ENCODE results near the gene SAC3D1. TPM values are rescaled to one million over a fixed set of nuclear protein-coding genes. Genes with fewer than 3 reads are reported as not detected.

Gene SAC3D1
- polyA plus RNA-seq, 2 donors, result 6.2 to 12.1 TPM

GRCh38 chr11:65066315-65066714 lies 25.3 kb downstream of the SAC3D1 start:
- H3K4me1 ChIP-seq (ENCODE audit: control insufficient read depth in 2 of 2, insufficient read depth in 2 of 2, low read length in 1 of 2), result peaks cover 0 to 2% of the 10 kb centered on the region in 2 donors
- 76 to 80% methylated on average over 10 to 11 of the region's 11 CpGs for WGBS, 2 donors

GRCh38 chr11:65066805-65067291 lies 25.8 kb downstream of the SAC3D1 start:
- Histone ChIP-seq H3K27ac (ENCODE audit: low read depth in 2 of 2, low read length in 1 of 2) (no peak overlapping the region), H3K9me3 (ENCODE audit: control insufficient read depth in 2 of 2, insufficient read depth in 1 of 2, low read depth in 1 of 2, low read length in 1 of 2) (no peaks in the 10 kb centered on the region), H3K27me3 (ENCODE audit: control insufficient read depth in 1 of 2, insufficient read depth in 2 of 2, low read length in 2 of 2) (no peaks in the 10 kb centered on the region), H3K4me1 (ENCODE audit: control insufficient read depth in 2 of 2, insufficient read depth in 2 of 2, low read length in 1 of 2) (peaks cover 0 to 2% of the 10 kb centered on the region in 2 donors), H3K4me3 (ENCODE audit: low read depth in 1 of 2, low read length in 2 of 2) (no peak overlapping the region), H3K36me3 (ENCODE audit: control insufficient read depth in 2 of 2, insufficient read depth in 2 of 2, low read length in 1 of 2) (no peaks in the 10 kb centered on the region)
- 80% methylated on average over 4 of the region's 4 CpGs for WGBS, 2 donors

More at GRCh38 chr11:65066315-65066714, 25.3 kb downstream of the SAC3D1 start:
- Histone ChIP-seq H3K27me3 (ENCODE audit: control insufficient read depth in 1 of 2, insufficient read depth in 2 of 2, low read length in 2 of 2) (no peaks in the 10 kb centered on the region), H3K27ac (ENCODE audit: low read depth in 2 of 2, low read length in 1 of 2) (no peak overlapping the region), H3K36me3 (ENCODE audit: control insufficient read depth in 2 of 2, insufficient read depth in 2 of 2, low read length in 1 of 2) (no peaks in the 10 kb centered on the region), H3K9me3 (ENCODE audit: control insufficient read depth in 2 of 2, insufficient read depth in 1 of 2, low read depth in 1 of 2, low read length in 1 of 2) (no peaks in the 10 kb centered on the region), H3K4me3 (ENCODE audit: low read depth in 1 of 2, low read length in 2 of 2) (no peak overlapping the region)

- Histone ChIP-seq H3K4me1 (ENCODE audit: control insufficient read depth in 2 of 2, insufficient read depth in 2 of 2, low read length in 1 of 2) (peaks cover 0 to 2% of the 10 kb centered on the region in 2 donors), H3K9me3 (ENCODE audit: control insufficient read depth in 2 of 2, insufficient read depth in 1 of 2, low read depth in 1 of 2, low read length in 1 of 2) (no peaks in the 10 kb centered on the region), H3K36me3 (ENCODE audit: control insufficient read depth in 2 of 2, insufficient read depth in 2 of 2, low read length in 1 of 2) (no peaks in the 10 kb centered on the region), H3K27me3 (ENCODE audit: control insufficient read depth in 1 of 2, insufficient read depth in 2 of 2, low read length in 2 of 2) (no peaks in the 10 kb centered on the region), H3K4me3 (ENCODE audit: low read depth in 1 of 2, low read length in 2 of 2) (no peak overlapping the region), H3K27ac (ENCODE audit: low read depth in 2 of 2, low read length in 1 of 2) (no peak overlapping the region)
- 78 to 81% methylated on average over 10 of the region's 10 CpGs for WGBS, 2 donors
Measured at GRCh38 chr11:65067446-65067845, 26.4 kb downstream of the SAC3D1 start.

GRCh38 chr11:65069217-65069616 lies 28.2 kb downstream of the SAC3D1 start:
- no peaks in the 10 kb centered on the region for H3K4me1 ChIP-seq (ENCODE audit: control insufficient read depth in 2 of 2, insufficient read depth in 2 of 2, low read length in 1 of 2)
- H3K4me3 ChIP-seq (ENCODE audit: low read depth in 1 of 2, low read length in 2 of 2), result no peak overlapping the region
- no peak overlapping the region for H3K27ac ChIP-seq (ENCODE audit: low read depth in 2 of 2, low read length in 1 of 2)
- H3K36me3 ChIP-seq (ENCODE audit: control insufficient read depth in 2 of 2, insufficient read depth in 2 of 2, low read length in 1 of 2), result no peaks in the 10 kb centered on the region
- 48 to 53% methylated on average over 9 of the region's 9 CpGs for WGBS, 2 donors
- no peaks in the 10 kb centered on the region for H3K9me3 ChIP-seq (ENCODE audit: control insufficient read depth in 2 of 2, insufficient read depth in 1 of 2, low read depth in 1 of 2, low read length in 1 of 2)
- no peaks in the 10 kb centered on the region for H3K27me3 ChIP-seq (ENCODE audit: control insufficient read depth in 1 of 2, insufficient read depth in 2 of 2, low read length in 2 of 2)

GRCh38 chr11:65071907-65072630 lies 31.1 kb downstream of the SAC3D1 start:
- no peak overlapping the region for H3K27ac ChIP-seq (ENCODE audit: low read depth in 2 of 2, low read length in 1 of 2)
- H3K4me1 ChIP-seq (ENCODE audit: control insufficient read depth in 2 of 2, insufficient read depth in 2 of 2, low read length in 1 of 2), result no peaks in the 10 kb centered on the region
- WGBS, 2 donors, result 60 to 67% methylated on average over 4 of the region's 4 CpGs
- no peaks in the 10 kb centered on the region for H3K36me3 ChIP-seq (ENCODE audit: control insufficient read depth in 2 of 2, insufficient read depth in 2 of 2, low read length in 1 of 2)
- H3K27me3 ChIP-seq (ENCODE audit: control insufficient read depth in 1 of 2, insufficient read depth in 2 of 2, low read length in 2 of 2), result no peaks in the 10 kb centered on the region
- no peaks in the 10 kb centered on the region for H3K9me3 ChIP-seq (ENCODE audit: control insufficient read depth in 2 of 2, insufficient read depth in 1 of 2, low read depth in 1 of 2, low read length in 1 of 2)
- no peak overlapping the region for H3K4me3 ChIP-seq (ENCODE audit: low read depth in 1 of 2, low read length in 2 of 2)

- H3K4me1 ChIP-seq (ENCODE audit: control insufficient read depth in 2 of 2, insufficient read depth in 2 of 2, low read length in 1 of 2), result no peaks in the 10 kb centered on the region
- 61 to 79% methylated on average over 1 of the region's 1 CpG for WGBS, 2 donors
- H3K36me3 ChIP-seq (ENCODE audit: control insufficient read depth in 2 of 2, insufficient read depth in 2 of 2, low read length in 1 of 2), result no peaks in the 10 kb centered on the region
- H3K9me3 ChIP-seq (ENCODE audit: control insufficient read depth in 2 of 2, insufficient read depth in 1 of 2, low read depth in 1 of 2, low read length in 1 of 2), result no peaks in the 10 kb centered on the region
- no peaks in the 10 kb centered on the region for H3K27me3 ChIP-seq (ENCODE audit: control insufficient read depth in 1 of 2, insufficient read depth in 2 of 2, low read length in 2 of 2)
- H3K4me3 ChIP-seq (ENCODE audit: low read depth in 1 of 2, low read length in 2 of 2), result no peak overlapping the region
- no peak overlapping the region for H3K27ac ChIP-seq (ENCODE audit: low read depth in 2 of 2, low read length in 1 of 2)
Measured at GRCh38 chr11:65072631-65072966, 31.6 kb downstream of the SAC3D1 start.

- no peaks in the 10 kb centered on the region for H3K27me3 ChIP-seq (ENCODE audit: control insufficient read depth in 1 of 2, insufficient read depth in 2 of 2, low read length in 2 of 2)
- H3K36me3 ChIP-seq (ENCODE audit: control insufficient read depth in 2 of 2, insufficient read depth in 2 of 2, low read length in 1 of 2), result peaks cover 0 to 3% of the 10 kb centered on the region in 2 donors
- no peak overlapping the region for H3K27ac ChIP-seq (ENCODE audit: low read depth in 2 of 2, low read length in 1 of 2)
- H3K9me3 ChIP-seq (ENCODE audit: control insufficient read depth in 2 of 2, insufficient read depth in 1 of 2, low read depth in 1 of 2, low read length in 1 of 2), result no peaks in the 10 kb centered on the region
- H3K4me3 ChIP-seq (ENCODE audit: low read depth in 1 of 2, low read length in 2 of 2), result no peak overlapping the region
- H3K4me1 ChIP-seq (ENCODE audit: control insufficient read depth in 2 of 2, insufficient read depth in 2 of 2, low read length in 1 of 2), result no peaks in the 10 kb centered on the region
- 87 to 89% methylated on average over 4 of the region's 4 CpGs for WGBS, 2 donors
Measured at GRCh38 chr11:65077451-65077850, 36.4 kb downstream of the SAC3D1 start.

- no peaks in the 10 kb centered on the region for H3K4me1 ChIP-seq (ENCODE audit: control insufficient read depth in 2 of 2, insufficient read depth in 2 of 2, low read length in 1 of 2)
- H3K4me3 ChIP-seq (ENCODE audit: low read depth in 1 of 2, low read length in 2 of 2), result no peak overlapping the region
- no peak overlapping the region for H3K27ac ChIP-seq (ENCODE audit: low read depth in 2 of 2, low read length in 1 of 2)
- H3K9me3 ChIP-seq (ENCODE audit: control insufficient read depth in 2 of 2, insufficient read depth in 1 of 2, low read depth in 1 of 2, low read length in 1 of 2), result no peaks in the 10 kb centered on the region
- 54 to 61% methylated on average over 3 of the region's 3 CpGs for WGBS, 2 donors
- H3K27me3 ChIP-seq (ENCODE audit: control insufficient read depth in 1 of 2, insufficient read depth in 2 of 2, low read length in 2 of 2), result no peaks in the 10 kb centered on the region
- H3K36me3 ChIP-seq (ENCODE audit: control insufficient read depth in 2 of 2, insufficient read depth in 2 of 2, low read length in 1 of 2), result peaks cover 0 to 3% of the 10 kb centered on the region in 2 donors
Measured at GRCh38 chr11:65078151-65078550, 37.1 kb downstream of the SAC3D1 start.

- Histone ChIP-seq H3K27me3 (ENCODE audit: control insufficient read depth in 1 of 2, insufficient read depth in 2 of 2, low read length in 2 of 2) (no peaks in the 10 kb centered on the region), H3K27ac (ENCODE audit: low read depth in 2 of 2, low read length in 1 of 2) (no peak overlapping the region), H3K36me3 (ENCODE audit: control insufficient read depth in 2 of 2, insufficient read depth in 2 of 2, low read length in 1 of 2) (peaks cover 0 to 3% of the 10 kb centered on the region in 2 donors), H3K4me1 (ENCODE audit: control insufficient read depth in 2 of 2, insufficient read depth in 2 of 2, low read length in 1 of 2) (no peaks in the 10 kb centered on the region), H3K4me3 (ENCODE audit: low read depth in 1 of 2, low read length in 2 of 2) (no peak overlapping the region), H3K9me3 (ENCODE audit: control insufficient read depth in 2 of 2, insufficient read depth in 1 of 2, low read depth in 1 of 2, low read length in 1 of 2) (no peaks in the 10 kb centered on the region)
- 86 to 95% methylated on average over 9 of the region's 9 CpGs for WGBS, 2 donors
Measured at GRCh38 chr11:65078786-65079342, 37.9 kb downstream of the SAC3D1 start.
